VCaP (cell line): ENCODE data around the gene SERTAD1.

Source experiments
- H3K27ac ChIP-seq: fragments of 450-650 bp; 2 replicates; pipeline ENCODE4 v1.5.1; 2017
- TF ChIP-seq, protein P1 (sequence below): fragments of 450-650 bp; conservative IDR thresholded peaks from 2 replicates; pipeline ENCODE4 v1.5.1; 2017; ENCODE audit warnings: mild to moderate bottlenecking, moderate library complexity

The SERTAD1 gene

DNA sequence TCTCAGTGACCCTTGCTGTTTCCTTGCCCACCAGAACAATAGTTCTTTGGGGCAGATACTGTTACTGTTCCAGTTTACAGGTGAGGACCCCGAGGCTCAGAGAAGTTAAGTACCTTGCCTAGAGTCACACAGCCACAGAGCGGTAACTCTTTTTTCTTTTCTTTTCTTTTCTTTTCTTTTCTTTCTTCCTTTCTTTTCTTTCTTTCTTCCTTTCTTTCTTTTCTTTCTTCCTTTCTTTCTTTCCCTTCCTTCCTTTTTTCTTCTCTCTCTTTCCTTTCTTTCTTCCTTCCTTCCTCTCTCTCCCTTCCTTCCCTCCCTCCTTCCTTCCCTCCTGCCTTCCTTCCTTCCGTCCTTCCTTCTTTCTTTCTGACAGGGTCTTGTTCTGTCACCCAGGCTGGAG, 7.8 kb downstream of the SERTAD1 start:
- no peak overlapping the region for H3K27ac ChIP-seq

DNA sequence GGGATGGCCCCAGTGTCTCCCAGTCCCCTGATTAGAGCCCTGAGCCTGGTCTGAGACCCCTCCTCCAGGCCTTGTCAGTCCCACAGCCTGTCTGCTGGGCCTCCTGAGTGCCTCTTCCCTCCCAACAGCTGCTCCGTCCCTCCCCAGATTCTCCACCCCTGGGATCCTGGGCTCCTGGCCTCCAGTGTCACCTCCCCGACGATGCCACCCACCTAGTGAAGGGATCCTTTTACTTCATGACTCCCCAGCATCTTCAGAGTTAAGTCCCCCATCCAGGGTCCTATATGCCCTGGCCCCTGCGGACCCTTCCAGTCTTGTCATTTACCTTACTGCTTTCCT, 8.2 kb downstream of the SERTAD1 start:
- no peak overlapping the region for H3K27ac ChIP-seq

More for the DNA sequence above, 7.8 kb downstream of the SERTAD1 start:
- TF ChIP-seq, protein P1, sequence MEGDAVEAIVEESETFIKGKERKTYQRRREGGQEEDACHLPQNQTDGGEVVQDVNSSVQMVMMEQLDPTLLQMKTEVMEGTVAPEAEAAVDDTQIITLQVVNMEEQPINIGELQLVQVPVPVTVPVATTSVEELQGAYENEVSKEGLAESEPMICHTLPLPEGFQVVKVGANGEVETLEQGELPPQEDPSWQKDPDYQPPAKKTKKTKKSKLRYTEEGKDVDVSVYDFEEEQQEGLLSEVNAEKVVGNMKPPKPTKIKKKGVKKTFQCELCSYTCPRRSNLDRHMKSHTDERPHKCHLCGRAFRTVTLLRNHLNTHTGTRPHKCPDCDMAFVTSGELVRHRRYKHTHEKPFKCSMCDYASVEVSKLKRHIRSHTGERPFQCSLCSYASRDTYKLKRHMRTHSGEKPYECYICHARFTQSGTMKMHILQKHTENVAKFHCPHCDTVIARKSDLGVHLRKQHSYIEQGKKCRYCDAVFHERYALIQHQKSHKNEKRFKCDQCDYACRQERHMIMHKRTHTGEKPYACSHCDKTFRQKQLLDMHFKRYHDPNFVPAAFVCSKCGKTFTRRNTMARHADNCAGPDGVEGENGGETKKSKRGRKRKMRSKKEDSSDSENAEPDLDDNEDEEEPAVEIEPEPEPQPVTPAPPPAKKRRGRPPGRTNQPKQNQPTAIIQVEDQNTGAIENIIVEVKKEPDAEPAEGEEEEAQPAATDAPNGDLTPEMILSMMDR: no peak

DNA sequence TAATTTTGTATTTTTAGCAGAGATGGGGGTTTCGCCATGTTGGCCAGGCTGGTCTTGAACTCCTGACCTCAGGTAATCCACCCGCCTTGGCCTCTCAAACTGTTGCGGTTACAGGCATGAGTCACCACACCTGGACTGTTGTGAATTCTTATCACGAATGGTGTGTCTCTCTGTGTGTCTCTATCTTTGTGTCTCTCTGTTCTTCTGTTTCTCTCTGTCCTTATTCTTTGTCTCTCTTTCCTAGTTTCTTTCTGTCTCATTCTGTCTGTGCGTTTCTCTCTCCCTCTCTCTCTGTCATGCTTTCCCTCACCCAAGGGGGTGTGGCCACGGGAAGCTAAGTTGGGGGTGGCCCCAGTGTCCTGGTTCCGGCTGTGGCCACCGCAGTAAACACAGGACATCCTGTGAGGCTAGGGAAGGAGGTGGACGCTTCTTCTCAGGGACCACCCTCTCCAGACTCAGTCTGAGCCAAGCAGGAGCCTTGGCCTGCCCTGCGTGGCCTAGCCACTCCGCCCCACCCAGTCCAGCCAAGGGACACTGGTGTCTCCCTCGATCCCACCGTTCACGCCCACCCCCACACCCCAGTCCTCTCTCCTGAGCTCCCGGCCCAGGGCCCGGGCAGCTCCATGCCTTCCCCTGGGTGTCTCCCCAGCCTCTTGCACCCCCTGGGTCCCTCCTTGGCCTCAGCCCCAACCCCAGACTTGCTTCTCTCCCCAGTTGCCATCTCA, 8.7 kb downstream of the SERTAD1 start:
- TF ChIP-seq, protein P1: no peak
- no peak overlapping the region for H3K27ac ChIP-seq

More for the DNA sequence above, 8.2 kb downstream of the SERTAD1 start:
- TF ChIP-seq, protein P1: no peak

DNA sequence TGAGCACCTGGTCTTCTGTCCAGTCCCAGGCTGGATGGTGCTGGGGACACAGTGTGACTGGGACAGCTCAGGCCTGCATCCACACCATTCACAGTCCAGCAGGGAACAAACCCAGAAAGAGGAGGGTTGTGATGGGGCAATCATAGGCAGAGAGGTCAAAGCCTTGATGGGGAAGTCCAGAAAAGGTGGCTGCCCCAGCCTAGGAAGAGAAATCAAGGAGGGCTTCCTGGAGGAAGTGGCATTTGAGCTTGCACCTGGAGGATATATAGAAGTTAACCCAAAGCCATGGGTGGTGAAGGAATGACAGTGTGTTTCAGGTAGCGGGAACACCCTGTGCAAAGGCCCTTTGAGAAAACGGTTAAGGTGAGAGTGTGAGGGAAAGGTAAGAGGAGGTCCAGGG, 10.0 kb downstream of the SERTAD1 start:
- TF ChIP-seq, protein P1: no peak
- H3K27ac ChIP-seq: no peak overlapping the region

DNA sequence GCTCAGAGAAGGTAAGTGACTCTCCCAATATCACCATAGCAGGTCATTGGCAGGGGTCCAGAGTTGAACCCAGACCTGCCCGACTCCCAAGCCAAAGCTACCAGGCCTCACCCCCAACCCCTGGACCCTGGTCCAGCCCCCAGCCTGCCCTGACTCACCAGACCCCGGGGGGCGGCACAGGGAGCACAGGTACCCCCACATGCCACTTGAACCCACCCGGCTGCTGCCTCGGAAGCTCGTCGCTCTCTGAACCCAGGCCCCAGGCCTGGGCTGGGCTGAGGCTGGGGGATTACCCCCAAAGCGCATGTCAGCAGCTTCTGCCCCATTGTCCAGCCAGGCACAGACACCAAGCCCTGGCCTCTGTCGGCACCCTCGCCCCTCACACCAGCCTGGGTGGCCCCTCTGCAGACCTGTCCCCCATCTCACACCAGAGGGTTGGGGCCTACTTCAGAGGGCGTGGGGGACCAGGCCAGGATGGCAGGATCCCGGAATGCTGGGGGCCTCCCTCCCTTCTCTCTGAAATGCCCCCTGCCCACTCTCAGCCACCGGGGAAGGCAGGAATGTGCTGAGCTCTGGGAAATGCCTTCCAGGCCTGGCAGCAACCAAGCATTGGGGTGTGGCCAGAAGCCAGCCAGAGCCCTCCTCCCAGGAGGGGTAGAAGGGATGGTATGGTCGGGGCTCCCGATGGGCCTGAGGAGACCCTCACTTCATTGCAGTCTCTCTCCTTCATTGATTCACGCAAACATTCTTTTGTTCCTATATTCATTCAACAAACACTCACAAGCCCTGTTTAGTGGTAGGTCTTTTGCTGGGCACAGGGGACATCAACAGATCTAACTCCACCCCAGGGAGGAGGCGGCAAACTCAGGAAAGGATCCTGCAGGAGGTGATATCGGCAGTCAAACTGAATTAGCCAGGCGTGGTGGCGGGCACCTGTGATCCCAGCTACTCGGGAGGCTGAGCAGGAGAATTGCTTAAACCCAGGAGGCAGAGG, 11.0 kb downstream of the SERTAD1 start:
- TF ChIP-seq, protein P1: no peak
- H3K27ac ChIP-seq: no peak overlapping the region

DNA sequence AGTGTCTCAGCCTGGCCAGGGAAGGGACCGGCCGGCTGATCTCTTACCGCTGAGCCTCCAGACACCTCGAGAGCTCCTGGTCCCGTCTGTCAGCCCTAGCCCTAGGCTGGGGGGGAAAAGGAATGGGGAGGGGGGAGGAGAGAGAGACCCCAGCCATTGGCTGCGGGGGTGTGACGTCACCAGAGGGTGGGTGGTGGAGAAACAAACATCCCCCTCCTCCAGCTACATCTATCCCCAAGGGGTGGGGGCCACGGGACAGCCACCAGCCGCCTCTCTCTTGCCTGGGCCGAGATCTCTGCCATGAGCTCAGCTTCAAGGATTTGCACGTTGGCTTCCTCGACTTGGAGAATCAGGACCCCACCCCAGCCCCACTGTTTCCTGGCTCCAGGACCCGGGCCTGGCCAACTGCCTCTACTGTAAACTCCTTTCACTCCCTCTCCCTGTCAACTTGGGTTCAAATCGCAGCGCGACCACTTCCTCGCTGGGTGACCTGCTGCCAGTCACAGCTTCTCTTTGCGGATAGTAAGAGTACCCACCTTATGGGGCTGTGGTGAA, 12.4 kb downstream of the SERTAD1 start, which contains the start of gene PRX:
TSS of gene PRX (minus strand) at position 88 of the 555 bp plus-strand sequence. CDS start 5,446 bp downstream, outside the sequence.
- TF ChIP-seq, protein P1: no peak

DNA sequence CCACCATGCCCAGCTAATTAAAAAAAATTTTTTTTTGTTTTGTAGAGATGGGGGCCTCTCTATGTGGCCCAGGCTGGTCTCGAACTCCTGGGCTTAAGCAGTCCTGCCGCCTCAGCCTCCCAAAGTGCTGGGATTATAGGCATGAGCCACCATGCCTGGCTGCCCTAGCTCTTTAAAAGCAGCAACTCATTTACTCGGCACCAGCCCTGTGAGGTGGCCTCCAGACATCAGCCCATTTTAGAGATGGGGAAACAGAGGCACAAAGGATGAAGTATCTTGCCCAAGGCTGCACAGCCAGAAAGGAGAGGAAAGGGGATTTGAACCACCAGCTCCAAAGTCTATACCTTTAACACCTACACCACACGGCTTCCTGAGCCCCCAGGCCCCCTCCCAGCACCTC, 12.9 kb downstream of the SERTAD1 start:
- TF ChIP-seq, protein P1: no peak
- no peak overlapping the region for H3K27ac ChIP-seq

More for the DNA sequence above, 12.4 kb downstream of the SERTAD1 start, which contains the start of gene PRX:
- H3K27ac ChIP-seq: no peak within 1 kb of the TSS
